Ramos (cell line): ENCODE data around the gene HNRNPH3.

Source experiments
- in situ Hi-C: fragments of 300-500 bp; cut with MboI; formaldehyde crosslinking; loops from one replicate; pipeline ENCODE4 v1.14.3; 2022; ENCODE audit warnings: low sequenced_read_pairs; ENCODE audit not compliant: unreplicated experiment

HNRNPH3 gene

GRCh38 chr10:68327889-68328786 lies 3.7 kb upstream of the HNRNPH3 start:
- in situ Hi-C loops = no loop called here

GRCh38 chr10:68329506-68329861 lies 2.4 kb upstream of the HNRNPH3 start:
- in situ Hi-C loops = no loop called here

- in situ Hi-C loops = no loop called here
These were observed 911 bp upstream of the HNRNPH3 start for GRCh38 chr10:68330852-68331454.

GRCh38 chr10:68332259-68333057 lies 594 bp downstream of the HNRNPH3 start, which contains the start of gene PBLD:
Gene PBLD (minus strand): TSS chr10:68332928. CDS start chr10:68306844, 26,084 bp downstream.
- in situ Hi-C loops = no loop called here

GRCh38 chr10:68333058-68333395 lies 1.2 kb downstream of the HNRNPH3 start:
- in situ Hi-C loops = no loop called here

GRCh38 chr10:68333440-68334431 lies 1.9 kb downstream of the HNRNPH3 start:
- in situ Hi-C loops = no loop called here

GRCh38 chr10:68334672-68335467 lies 3.0 kb downstream of the HNRNPH3 start:
- in situ Hi-C loops = no loop called here

- in situ Hi-C loops = no loop called here
These were observed 5.0 kb downstream of the HNRNPH3 start for GRCh38 chr10:68336754-68337351.

- in situ Hi-C loops = no loop called here
These were observed 8.7 kb downstream of the HNRNPH3 start for GRCh38 chr10:68340358-68341080.

GRCh38 chr10:68342909-68343516 lies 11.1 kb downstream of the HNRNPH3 start:
- in situ Hi-C loops = no loop called here

GRCh38 chr10:68345621-68346020 lies 13.8 kb downstream of the HNRNPH3 start:
- in situ Hi-C loops = no loop called here

- in situ Hi-C loops = no loop called here
These were observed 14.9 kb downstream of the HNRNPH3 start for GRCh38 chr10:68346774-68347173.

GRCh38 chr10:68348265-68348741 lies 16.4 kb downstream of the HNRNPH3 start:
- in situ Hi-C loops = no loop called here

- in situ Hi-C loops = no loop called here
These were observed 21.7 kb downstream of the HNRNPH3 start for GRCh38 chr10:68353537-68353936.

- in situ Hi-C loops = no loop called here
These were observed 27.3 kb downstream of the HNRNPH3 start for GRCh38 chr10:68359189-68359588.

GRCh38 chr10:68362590-68362989 lies 30.7 kb downstream of the HNRNPH3 start:
- in situ Hi-C loops = no loop called here

- in situ Hi-C loops = no loop called here
These were observed 32.4 kb downstream of the HNRNPH3 start for GRCh38 chr10:68364101-68364886.
